ENCODE data around the gene RTP2.
"Not testable (repeated sequence)": the region's sequence is repeated elsewhere in the genome, so short reads cannot be mapped to it uniquely, and the experiment has no call there.

Gene RTP2

DNA sequence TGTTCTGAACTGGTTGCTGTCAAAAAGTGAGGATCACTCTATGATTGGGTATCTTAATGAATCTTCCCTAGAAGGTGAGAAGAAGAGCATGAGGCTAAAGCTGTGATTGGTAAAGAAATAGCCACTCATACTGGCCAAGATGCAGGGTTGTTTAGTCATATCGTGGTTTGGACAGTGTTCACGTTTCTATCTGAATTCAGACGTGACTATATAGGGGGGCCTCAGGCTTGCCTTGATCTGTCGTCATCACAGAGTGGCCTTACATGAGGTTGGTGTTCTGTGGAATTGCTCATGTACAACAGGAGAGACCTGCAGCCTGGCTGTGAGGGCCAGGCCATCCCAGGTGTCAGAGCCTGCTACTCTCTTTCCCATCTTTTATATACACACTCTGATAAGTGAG, 12.4 kb downstream of the RTP2 start:
- TF ChIP-seq, protein P1, sequence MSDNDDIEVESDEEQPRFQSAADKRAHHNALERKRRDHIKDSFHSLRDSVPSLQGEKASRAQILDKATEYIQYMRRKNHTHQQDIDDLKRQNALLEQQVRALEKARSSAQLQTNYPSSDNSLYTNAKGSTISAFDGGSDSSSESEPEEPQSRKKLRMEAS (IDR thresholded peaks at IDR 0.05; ENCODE audit: low read depth, low read length), result no peak
- TF ChIP-seq, protein P2, sequence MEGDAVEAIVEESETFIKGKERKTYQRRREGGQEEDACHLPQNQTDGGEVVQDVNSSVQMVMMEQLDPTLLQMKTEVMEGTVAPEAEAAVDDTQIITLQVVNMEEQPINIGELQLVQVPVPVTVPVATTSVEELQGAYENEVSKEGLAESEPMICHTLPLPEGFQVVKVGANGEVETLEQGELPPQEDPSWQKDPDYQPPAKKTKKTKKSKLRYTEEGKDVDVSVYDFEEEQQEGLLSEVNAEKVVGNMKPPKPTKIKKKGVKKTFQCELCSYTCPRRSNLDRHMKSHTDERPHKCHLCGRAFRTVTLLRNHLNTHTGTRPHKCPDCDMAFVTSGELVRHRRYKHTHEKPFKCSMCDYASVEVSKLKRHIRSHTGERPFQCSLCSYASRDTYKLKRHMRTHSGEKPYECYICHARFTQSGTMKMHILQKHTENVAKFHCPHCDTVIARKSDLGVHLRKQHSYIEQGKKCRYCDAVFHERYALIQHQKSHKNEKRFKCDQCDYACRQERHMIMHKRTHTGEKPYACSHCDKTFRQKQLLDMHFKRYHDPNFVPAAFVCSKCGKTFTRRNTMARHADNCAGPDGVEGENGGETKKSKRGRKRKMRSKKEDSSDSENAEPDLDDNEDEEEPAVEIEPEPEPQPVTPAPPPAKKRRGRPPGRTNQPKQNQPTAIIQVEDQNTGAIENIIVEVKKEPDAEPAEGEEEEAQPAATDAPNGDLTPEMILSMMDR (IDR thresholded peaks at IDR 0.05; ENCODE audit: low read depth, low read length), result no peak
- TF ChIP-seq MYC (IDR thresholded peaks at IDR 0.05; ENCODE audit: low read depth, low read length) (no peak), POLR2A (IDR thresholded peaks at IDR 0.05; ENCODE audit: extremely low read depth, insufficient read length) (no peak)
- DNase-seq (ENCODE audit: low read depth), result no peak
- H3K4me3 ChIP-seq (ENCODE audit: low read depth, low read length), result no peak overlapping the region

DNA sequence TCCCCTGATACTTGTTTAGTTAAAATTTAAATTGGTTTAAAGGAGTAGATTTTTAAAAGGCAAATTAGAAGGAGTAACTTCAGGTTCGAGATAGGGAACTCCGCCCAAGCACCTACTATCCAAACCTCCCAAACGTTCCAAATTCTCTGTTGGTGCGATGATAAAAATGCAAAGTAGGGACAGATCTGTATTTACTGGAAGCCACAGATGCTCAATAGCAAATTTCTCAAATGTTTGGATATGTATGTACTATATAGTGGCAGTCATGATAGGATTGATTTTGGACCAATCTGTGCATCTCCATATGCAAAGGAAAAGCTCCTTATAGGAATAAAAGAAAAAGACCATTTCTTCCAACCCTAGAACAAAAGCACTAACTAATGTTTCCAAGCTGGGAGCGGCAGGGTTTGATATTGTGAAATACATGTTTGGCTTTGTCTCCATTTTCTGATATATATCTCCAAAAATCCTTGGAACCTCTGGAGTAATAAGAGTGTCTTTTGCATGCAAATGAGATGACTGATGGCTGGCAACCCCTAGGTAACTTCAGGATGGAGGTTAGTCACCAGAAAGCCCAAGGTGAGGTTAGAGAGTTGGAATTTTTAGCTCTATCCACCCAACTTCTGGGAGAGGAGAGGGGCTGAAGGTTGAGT, 15.6 kb downstream of the RTP2 start:
- H3K4me3 ChIP-seq (ENCODE audit: low read depth, low read length), result no peak overlapping the region
- no peak for TF ChIP-seq MYC (IDR thresholded peaks at IDR 0.05; ENCODE audit: low read depth, low read length)
- TF ChIP-seq, protein P1 (IDR thresholded peaks at IDR 0.05; ENCODE audit: low read depth, low read length), result no peak
- TF ChIP-seq POLR2A (IDR thresholded peaks at IDR 0.05; ENCODE audit: extremely low read depth, insufficient read length), result no peak
- TF ChIP-seq, protein P2 (IDR thresholded peaks at IDR 0.05; ENCODE audit: low read depth, low read length), result no peak
- no peak for DNase-seq (ENCODE audit: low read depth)

DNA sequence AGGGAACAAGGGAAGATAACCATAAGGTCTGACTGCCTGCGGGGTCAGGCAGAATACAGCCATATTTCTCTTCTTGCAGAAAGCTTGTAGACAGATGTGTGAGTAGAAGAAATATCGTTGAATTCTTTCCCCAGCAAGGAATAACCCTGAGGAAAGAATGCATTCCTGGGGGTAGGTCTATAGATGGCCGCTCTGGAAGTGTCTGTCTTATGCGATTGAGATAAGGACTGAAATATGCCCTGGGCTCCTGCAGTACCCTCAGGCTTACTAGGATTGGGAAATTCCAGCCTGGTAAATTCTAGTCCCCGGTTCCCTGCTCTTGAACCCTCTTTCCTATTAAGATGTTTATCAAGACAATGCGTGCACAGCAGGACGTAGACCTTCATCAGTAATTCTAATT, 16.4 kb downstream of the RTP2 start:
- no peak for DNase-seq (ENCODE audit: low read depth)
- TF ChIP-seq, protein P2 (IDR thresholded peaks at IDR 0.05; ENCODE audit: low read depth, low read length), result no peak
- TF ChIP-seq, protein P1 (IDR thresholded peaks at IDR 0.05; ENCODE audit: low read depth, low read length), result no peak
- TF ChIP-seq MYC (IDR thresholded peaks at IDR 0.05; ENCODE audit: low read depth, low read length), result no peak
- TF ChIP-seq POLR2A (IDR thresholded peaks at IDR 0.05; ENCODE audit: extremely low read depth, insufficient read length), result no peak
- no peak overlapping the region for H3K4me3 ChIP-seq (ENCODE audit: low read depth, low read length)

DNA sequence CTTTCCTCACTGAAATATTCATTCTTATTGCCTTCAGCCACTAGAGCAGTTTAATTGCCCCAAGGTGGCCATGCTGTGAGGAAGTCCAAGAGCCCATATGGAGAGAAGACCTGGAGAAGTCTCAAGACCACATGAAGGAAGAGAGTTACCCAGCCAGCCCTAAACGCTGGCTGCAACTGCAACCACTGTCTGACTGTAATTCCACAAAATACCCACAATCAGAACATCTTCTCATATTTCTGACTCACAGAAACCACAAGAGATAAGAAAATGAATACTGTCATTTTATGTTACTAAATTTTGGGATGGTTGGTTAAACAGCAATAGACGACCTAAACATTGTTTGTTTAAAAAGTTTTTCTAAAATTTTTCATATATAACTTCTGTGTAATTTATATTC, 17.5 kb downstream of the RTP2 start:
- H3K4me3 ChIP-seq (ENCODE audit: low read depth, low read length), result no peak overlapping the region
- DNase-seq (ENCODE audit: low read depth), result peak; percentile 24
- TF ChIP-seq, protein P2 (IDR thresholded peaks at IDR 0.05; ENCODE audit: low read depth, low read length), result no peak
- TF ChIP-seq, protein P1 (IDR thresholded peaks at IDR 0.05; ENCODE audit: low read depth, low read length), result no peak
- TF ChIP-seq MYC (IDR thresholded peaks at IDR 0.05; ENCODE audit: low read depth, low read length) (no peak), POLR2A (IDR thresholded peaks at IDR 0.05; ENCODE audit: extremely low read depth, insufficient read length) (no peak)

DNA sequence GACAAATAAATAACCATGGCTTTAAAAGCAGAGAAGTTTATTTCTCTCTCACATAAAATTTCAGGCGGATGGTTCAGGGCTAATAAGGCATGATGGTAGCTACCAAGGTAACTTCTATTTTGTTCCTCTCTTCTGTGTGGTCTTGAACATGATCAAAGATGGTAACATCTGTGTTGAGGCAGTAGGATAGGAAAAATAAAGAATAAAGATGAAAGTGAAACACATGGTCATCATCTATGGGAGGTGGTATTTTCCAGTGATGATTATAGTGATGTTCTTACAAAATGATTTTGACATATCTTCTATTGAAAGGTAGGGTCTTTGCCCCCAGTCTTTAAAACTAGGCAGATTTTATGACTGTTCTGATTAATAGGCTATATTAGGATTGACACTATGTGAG, 17.9 kb downstream of the RTP2 start:
- TF ChIP-seq, protein P1 (IDR thresholded peaks at IDR 0.05; ENCODE audit: low read depth, low read length), result no peak
- TF ChIP-seq, protein P2 (IDR thresholded peaks at IDR 0.05; ENCODE audit: low read depth, low read length), result no peak
- TF ChIP-seq POLR2A (IDR thresholded peaks at IDR 0.05; ENCODE audit: extremely low read depth, insufficient read length), result no peak
- no peak overlapping the region for H3K4me3 ChIP-seq (ENCODE audit: low read depth, low read length)
- no peak for DNase-seq (ENCODE audit: low read depth)

DNA sequence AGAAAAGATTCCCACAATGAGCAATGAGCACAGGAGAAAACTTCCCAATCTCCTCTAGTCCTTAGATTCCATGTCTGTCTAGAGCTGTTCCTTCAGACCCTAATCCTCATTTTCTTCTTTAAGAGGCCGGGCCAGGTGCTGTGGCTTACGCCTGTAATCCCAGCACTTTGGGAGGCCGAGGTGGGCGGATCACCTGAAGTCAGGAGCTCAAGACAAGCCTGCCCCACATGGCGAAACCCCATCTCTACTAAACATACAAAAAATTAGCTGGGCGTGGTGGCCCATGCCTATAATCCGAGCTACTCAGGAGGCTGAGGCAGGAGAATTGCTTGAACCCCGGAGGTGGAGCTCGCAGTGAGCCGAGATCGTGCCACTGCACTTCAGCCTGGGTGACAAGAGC, 20.6 kb downstream of the RTP2 start:
- H3K4me3 ChIP-seq (ENCODE audit: low read depth, low read length); DNase-seq (ENCODE audit: low read depth): not testable (repeated sequence)
